Activated CD8-positive, alpha-beta T cell treated with anti-CD3 and anti-CD28 coated beads, Interleukin-2, amount 10 ng/mL, durations not matched to agents 7 days and 5 days (primary cell): ENCODE results near the gene KCNK4. TPM values are rescaled to one million over a fixed set of nuclear protein-coding genes. Genes with fewer than 3 reads are reported as not detected.

Experiments used
- ATAC-seq: fragments of 150-1000 bp; cut with Tn5 transposase; one replicate; pipeline ENCODE4 v1.10.0; 2021; ENCODE audit warnings: moderate library complexity
- CTCF ChIA-PET: fragments of 350-600 bp; sonication (Branson Sonifier 250); formaldehyde crosslinking; loops from one replicate; lab custom pipeline; 2021; ENCODE audit warnings: antibody characterized with exemption; lab: Charles Lee
- POLR2A ChIA-PET: fragments of 350-600 bp; sonication (Branson Sonifier 250); formaldehyde crosslinking; loops from one replicate; lab custom pipeline; 2021; ENCODE audit warnings: antibody characterized with exemption; lab: Charles Lee
- DNase-seq: peaks from one replicate; pipeline ENCODE4 v3.0.0-alpha.2; 2020
- H3K27ac Mint-ChIP-seq: one replicate; pipeline ENCODE4 v1.8.0; 2021; ENCODE audit warnings: mild to moderate bottlenecking, mixed read lengths
- H3K27me3 Mint-ChIP-seq: one replicate; pipeline ENCODE4 v1.8.0; 2021; ENCODE audit warnings: low read depth, mixed read lengths
- H3K36me3 Mint-ChIP-seq: one replicate; pipeline ENCODE4 v1.8.0; 2021; ENCODE audit warnings: low read depth, mixed read lengths
- H3K4me1 Mint-ChIP-seq: one replicate; pipeline ENCODE4 v1.8.0; 2021; ENCODE audit warnings: low read depth, mixed read lengths
- H3K4me3 Mint-ChIP-seq: one replicate; pipeline ENCODE4 v1.8.0; 2021; ENCODE audit warnings: mild to moderate bottlenecking, mixed read lengths
- H3K9me3 Mint-ChIP-seq: one replicate; pipeline ENCODE4 v1.8.0; 2022; ENCODE audit warnings: mixed read lengths; ENCODE audit not compliant: insufficient read depth
- total RNA-seq, 2 experiments: library from RNA; stranded (reverse); gene quantifications; one replicate each; pipeline ENCODE4 v1.2.3, GENCODE V29; 2021

Gene KCNK4
- total RNA-seq, 2 experiments from 2014 or later: not detected

DNA sequence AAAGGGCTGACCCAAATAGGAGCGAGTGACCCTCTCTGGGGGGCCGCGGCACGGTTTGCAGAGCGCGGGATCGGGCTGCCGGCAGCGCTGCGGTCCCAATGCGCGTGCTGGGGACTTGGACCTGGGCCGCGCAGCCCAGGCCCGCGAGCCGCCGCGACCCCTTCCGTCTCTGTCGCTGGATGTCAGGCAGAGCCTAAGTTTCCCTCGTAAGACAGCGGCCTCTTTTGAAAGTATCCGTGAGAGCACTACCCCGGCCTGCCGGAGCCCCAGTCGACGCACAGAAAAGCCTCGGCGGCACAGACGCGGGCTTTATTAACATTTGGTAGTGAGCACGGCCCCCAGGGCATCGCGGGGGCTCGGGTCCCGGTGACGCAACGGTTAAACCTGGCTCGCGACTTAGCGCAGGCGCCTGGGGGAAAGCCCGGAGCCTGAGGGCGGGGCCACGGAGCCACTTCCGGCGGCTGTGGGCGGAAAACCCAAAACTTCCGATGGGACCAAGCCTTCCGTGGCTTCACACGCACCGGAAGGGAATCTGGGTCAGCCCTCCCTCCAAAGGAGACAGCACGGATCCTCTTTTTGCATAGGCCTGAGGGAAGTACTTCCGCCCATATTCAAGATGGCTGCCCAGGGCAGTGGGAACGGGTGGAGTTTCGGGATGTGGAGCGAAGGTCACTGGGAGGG, 21.4 kb upstream of the KCNK4 start:
- POLR2A ChIA-PET: interaction anchor here (0.5 to 5.6 kb wide), 18 partner anchors 8 to 301 kb away, joined by 3 to 79 read pairs (median 6); partner anchors contain the start of genes BAD, CCDC88B, ESRRA and FERMT3
- peak; percentile 74 for ATAC-seq
- peak overlapping the region; percentile 93 for H3K4me3 Mint-ChIP-seq
- peak overlapping the region; percentile 97 for H3K27ac Mint-ChIP-seq
- H3K9me3 Mint-ChIP-seq: no peaks in the 10 kb centered on the region
- peak; percentile 97 for DNase-seq
- H3K27me3 Mint-ChIP-seq: no peaks in the 10 kb centered on the region
- peaks cover 34% of the 10 kb centered on the region for H3K4me1 Mint-ChIP-seq
- CTCF ChIA-PET: interaction anchor here (1.0 to 15.6 kb wide), 12 partner anchors 12 to 71 kb away, joined by 3 to 148 read pairs (median 4); partner anchors contain the start of genes CATSPERZ, CCDC88B, ESRRA and FERMT3
- H3K36me3 Mint-ChIP-seq: peaks cover 24% of the 10 kb centered on the region

GRCh38 chr11:64275031-64275800, 15.9 kb upstream of the KCNK4 start:
- Mint-ChIP-seq H3K27ac (no peak overlapping the region), H3K27me3 (no peaks in the 10 kb centered on the region), H3K9me3 (no peaks in the 10 kb centered on the region), H3K4me3 (no peak overlapping the region), H3K36me3 (peaks cover 23% of the 10 kb centered on the region), H3K4me1 (peaks cover 26% of the 10 kb centered on the region)
- CTCF ChIA-PET: interaction anchor here (15.6 kb wide), 1 partner anchor 28 kb away, joined by 148 read pairs; the partner anchor contains the start of genes CATSPERZ and ESRRA
- DNase-seq (no peak), ATAC-seq (no peak)
- POLR2A ChIA-PET: no interaction called here

- ChIA-PET POLR2A (no interaction called here), CTCF (interaction anchor here (15.6 kb wide), 1 partner anchor 27 kb away, joined by 148 read pairs; the partner anchor contains the start of genes CATSPERZ and ESRRA)
- no peak for DNase-seq
- no peak for ATAC-seq
- H3K4me3 Mint-ChIP-seq: no peak overlapping the region
- H3K36me3 Mint-ChIP-seq: peaks cover 21% of the 10 kb centered on the region
- H3K27me3 Mint-ChIP-seq: no peaks in the 10 kb centered on the region
- no peaks in the 10 kb centered on the region for H3K9me3 Mint-ChIP-seq
- H3K27ac Mint-ChIP-seq: no peak overlapping the region
- peaks cover 24% of the 10 kb centered on the region for H3K4me1 Mint-ChIP-seq
Measured at GRCh38 chr11:64275841-64276240, 15.3 kb upstream of the KCNK4 start.

DNA sequence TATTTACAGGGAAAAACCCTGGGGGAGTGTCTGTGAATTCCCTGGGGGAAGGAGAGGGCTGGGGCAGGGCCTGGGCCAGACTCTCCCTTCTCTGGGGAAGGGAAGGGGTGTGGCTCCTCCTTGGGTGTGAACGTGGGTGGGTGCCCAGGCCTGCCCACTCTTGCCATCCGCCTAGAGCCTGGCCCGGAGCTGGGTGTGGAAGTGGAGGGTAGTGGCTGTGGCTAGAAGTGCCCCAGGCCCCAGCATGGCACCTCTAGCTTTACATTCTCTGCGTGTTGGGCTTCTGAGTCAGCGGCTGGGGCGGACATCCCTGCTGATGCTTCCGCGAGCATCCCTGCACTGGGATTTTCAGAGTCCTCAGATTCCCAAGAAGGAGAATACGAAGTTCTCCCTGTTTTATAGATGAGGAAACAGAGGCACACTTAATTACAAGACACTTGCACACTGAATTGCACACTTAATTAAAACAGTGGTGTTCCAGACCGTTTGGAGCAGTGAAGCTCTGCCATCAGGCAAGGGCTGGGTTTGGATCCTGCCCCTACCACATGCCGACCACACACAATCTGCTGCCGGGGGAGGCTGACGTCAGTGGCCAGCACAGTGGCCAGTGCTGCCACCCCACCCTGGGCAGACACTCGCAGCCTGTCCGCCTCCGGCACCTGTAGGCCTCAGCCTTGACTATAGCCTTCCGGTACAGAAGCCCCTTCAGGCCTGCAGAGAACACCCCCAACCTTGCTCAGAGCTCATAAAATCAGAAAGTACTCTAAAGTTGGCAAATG, 14.3 kb upstream of the KCNK4 start:
- no peak overlapping the region for H3K27ac Mint-ChIP-seq
- no peak overlapping the region for H3K4me3 Mint-ChIP-seq
- no peaks in the 10 kb centered on the region for H3K9me3 Mint-ChIP-seq
- H3K36me3 Mint-ChIP-seq: peaks cover 27% of the 10 kb centered on the region
- ChIA-PET CTCF (interaction anchor here (15.6 kb wide), 1 partner anchor 26 kb away, joined by 148 read pairs; the partner anchor contains the start of genes CATSPERZ and ESRRA), POLR2A (interaction anchor here (1.7 kb wide), 1 partner anchor 8 kb away, joined by 4 read pairs; no protein-coding TSS in a partner anchor)
- ATAC-seq (no peak), DNase-seq (no peak)
- H3K27me3 Mint-ChIP-seq: no peaks in the 10 kb centered on the region
- H3K4me1 Mint-ChIP-seq: peaks cover 22% of the 10 kb centered on the region

DNA sequence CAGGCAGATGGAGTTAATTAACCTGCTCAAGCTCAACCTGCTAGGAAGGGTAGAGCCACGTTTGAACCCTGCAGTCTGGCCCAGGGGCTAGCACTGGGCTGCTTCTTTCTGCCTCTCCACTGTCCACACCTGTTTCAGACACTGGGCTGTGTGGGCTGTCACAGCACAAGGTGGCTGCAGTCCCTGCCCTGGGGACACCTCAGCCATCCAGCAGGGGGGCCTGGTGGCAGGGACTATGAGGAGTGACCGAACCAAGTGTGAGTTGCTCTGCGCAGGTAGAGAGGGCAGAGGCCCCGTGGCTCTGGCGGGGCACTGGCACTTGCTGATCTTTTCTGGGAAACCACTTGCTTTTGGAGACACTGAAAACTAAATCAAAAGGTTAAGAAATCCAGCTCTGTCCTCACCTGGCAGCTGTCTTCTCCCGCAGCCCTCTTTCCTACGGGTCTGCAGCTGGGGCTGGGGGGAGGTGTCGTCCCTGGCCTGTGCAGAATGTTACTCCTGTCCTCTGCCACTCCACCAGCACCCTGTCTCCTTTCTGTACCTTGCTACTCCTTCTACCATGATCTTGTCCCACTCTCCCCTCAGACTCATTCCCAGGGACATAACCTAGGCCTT, 12.4 kb upstream of the KCNK4 start:
- H3K4me1 Mint-ChIP-seq: peaks cover 24% of the 10 kb centered on the region
- H3K27ac Mint-ChIP-seq: no peak overlapping the region
- no peak for DNase-seq
- ChIA-PET POLR2A (interaction anchor here (1.7 kb wide), 1 partner anchor 10 kb away, joined by 4 read pairs; no protein-coding TSS in a partner anchor), CTCF (interaction anchor here (15.6 kb wide), 1 partner anchor 24 kb away, joined by 148 read pairs; the partner anchor contains the start of genes CATSPERZ and ESRRA)
- H3K27me3 Mint-ChIP-seq: no peaks in the 10 kb centered on the region
- no peak overlapping the region for H3K4me3 Mint-ChIP-seq
- no peaks in the 10 kb centered on the region for H3K9me3 Mint-ChIP-seq
- peaks cover 32% of the 10 kb centered on the region for H3K36me3 Mint-ChIP-seq
- peak; percentile 13 for ATAC-seq

DNA sequence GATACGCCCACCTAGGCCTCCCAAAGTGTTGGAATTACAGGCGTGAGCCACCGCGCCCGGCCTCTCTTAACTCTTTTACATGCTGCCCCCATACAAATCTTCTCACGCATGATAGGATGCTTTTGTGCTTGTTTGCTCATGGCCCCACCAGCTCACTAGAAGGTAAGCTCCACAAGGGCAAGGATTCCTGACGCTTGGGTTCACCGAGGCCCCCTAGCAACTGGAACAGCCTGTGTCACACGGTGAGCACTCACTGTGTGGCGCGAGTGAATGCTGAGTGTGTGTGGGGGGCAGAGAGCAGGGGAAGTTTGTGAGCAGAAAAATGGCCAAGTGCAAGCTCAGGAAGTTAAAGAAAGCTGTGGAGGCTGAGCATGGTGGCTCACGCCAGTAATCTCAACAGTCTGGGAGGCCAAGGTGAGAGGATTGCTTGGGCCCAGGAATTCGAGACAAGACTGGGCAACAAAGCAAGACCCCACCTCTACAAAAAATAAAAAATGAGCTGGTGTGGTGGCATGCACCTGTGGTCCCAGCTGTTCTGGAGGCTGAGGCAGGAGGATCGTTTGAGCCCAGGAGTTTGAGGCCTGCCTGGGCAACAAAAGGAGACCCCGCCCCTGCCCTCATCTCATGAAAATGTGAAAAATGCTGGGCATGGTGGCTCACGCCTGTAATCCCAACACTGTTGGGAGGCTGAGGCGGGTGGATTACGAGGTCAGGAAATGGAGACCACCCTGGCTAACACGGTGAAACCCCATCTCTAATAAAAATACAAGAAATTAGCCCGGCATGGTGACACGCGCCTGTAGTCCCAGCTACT, 8.9 kb upstream of the KCNK4 start:
- peaks cover 20% of the 10 kb centered on the region for H3K36me3 Mint-ChIP-seq
- CTCF ChIA-PET: interaction anchor here (0.9 to 8.6 kb wide), 6 partner anchors 10 to 78 kb away, joined by 3 to 118 read pairs (median 5); partner anchors contain the start of genes CATSPERZ and ESRRA
- no peaks in the 10 kb centered on the region for H3K27me3 Mint-ChIP-seq
- H3K4me3 Mint-ChIP-seq: no peak overlapping the region
- POLR2A ChIA-PET: interaction anchor here (7.8 kb wide), 1 partner anchor 12 kb away, joined by 79 read pairs; no protein-coding TSS in a partner anchor
- no peaks in the 10 kb centered on the region for H3K9me3 Mint-ChIP-seq
- H3K4me1 Mint-ChIP-seq: peaks cover 36% of the 10 kb centered on the region
- DNase-seq (no peak), ATAC-seq (no peak)
- no peak overlapping the region for H3K27ac Mint-ChIP-seq

DNA sequence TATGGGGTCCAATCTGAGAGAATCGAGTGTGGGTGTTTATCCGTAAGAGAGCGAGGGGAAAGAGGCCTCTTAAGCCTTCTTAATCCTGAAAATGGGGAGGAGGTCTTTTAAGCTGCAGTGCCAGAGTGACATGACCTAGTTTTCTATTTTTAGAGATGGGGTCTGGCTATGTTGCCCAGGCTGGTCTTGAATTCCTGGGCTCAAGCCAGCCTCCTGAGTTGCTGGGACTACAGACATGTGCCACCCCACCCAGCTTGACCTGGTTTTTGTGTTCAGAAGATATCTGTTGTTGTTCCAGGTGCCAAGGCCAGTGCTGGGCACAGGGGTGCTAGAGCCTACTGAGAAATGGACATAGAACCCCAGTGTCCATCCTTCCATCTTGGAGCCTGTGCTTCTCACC, 8.0 kb upstream of the KCNK4 start:
- Mint-ChIP-seq H3K4me1 (peaks cover 33% of the 10 kb centered on the region), H3K9me3 (no peaks in the 10 kb centered on the region), H3K27ac (peak overlapping the region; percentile 11), H3K4me3 (peak overlapping the region; percentile 79), H3K36me3 (peaks cover 20% of the 10 kb centered on the region), H3K27me3 (no peaks in the 10 kb centered on the region)
- no peak for ATAC-seq
- CTCF ChIA-PET: interaction anchor here (1.3 to 8.6 kb wide), 5 partner anchors 11 to 79 kb away, joined by 3 to 118 read pairs (median 5); partner anchors contain the start of genes CATSPERZ and ESRRA
- DNase-seq: no peak
- POLR2A ChIA-PET: interaction anchor here (7.8 kb wide), 1 partner anchor 13 kb away, joined by 79 read pairs; no protein-coding TSS in a partner anchor

DNA sequence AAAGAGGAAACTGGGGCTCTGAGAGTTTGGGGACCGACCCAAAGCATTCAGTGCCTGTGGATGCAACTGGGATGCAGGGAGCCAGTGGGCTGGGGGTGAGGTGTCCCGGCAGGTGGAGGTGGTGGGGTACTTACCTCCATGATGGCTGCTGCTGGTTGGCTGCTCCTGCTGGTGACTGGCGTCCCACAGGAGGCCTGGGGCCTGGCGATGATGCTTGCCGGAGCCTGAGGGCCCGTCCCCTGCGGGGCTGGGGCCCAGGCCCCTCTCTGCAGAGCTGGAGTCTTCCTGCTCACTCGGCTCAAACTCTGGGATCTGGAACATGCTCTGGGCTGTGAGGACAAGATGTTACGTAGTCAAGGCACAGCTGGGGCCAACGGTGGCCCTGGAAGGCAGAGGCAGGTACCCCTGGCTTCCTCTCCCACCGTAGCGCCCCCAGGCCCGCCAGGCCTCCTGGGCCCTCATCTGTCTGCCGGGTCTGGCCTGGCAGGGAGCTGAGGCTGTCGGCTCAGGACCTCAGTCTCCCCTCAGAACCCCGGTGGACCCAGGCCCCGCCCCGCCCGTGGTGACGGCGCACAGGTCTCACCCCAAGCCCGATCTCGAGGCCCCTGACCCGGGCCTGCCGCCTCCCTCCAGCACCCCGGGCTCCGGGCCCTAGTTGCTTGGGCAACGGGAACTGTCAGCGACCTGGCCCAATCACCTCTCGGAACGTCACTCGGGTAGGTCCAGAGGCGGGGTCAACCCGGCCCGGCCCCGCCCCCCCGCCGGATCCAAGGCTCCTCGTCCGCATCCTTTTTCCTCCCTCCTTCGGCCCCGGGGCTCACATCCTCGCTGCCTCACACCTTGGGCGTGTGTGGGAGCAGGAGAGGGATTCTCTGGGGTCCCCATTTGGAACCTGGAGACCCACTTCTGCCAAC, 6.8 kb upstream of the KCNK4 start, which contains the start of gene BAD:
TSS of gene BAD (minus strand) at position 618 of the 914 bp plus-strand sequence. CDS start at position 321, 297 bp downstream.
- CTCF ChIA-PET: interaction anchor here (0.9 to 8.6 kb wide), 8 partner anchors 12 to 79 kb away, joined by 3 to 118 read pairs (median 6); partner anchors contain the start of genes CATSPERZ, ESRRA, FERMT3 and FKBP2
- Mint-ChIP-seq H3K27me3 (no peaks in the 10 kb centered on the region), H3K9me3 (no peaks in the 10 kb centered on the region), H3K36me3 (peaks cover 15% of the 10 kb centered on the region), H3K27ac (peak within 1 kb of the TSS; percentile 89), H3K4me1 (peaks cover 25% of the 10 kb centered on the region), H3K4me3 (peak within 1 kb of the TSS; percentile 81)
- POLR2A ChIA-PET: interaction anchor here (0.5 to 7.8 kb wide), 11 partner anchors 12 to 247 kb away, joined by 3 to 79 read pairs (median 6); partner anchors contain the start of genes ESRRA, FERMT3, NUDT22 and PRDX5
- peak; percentile 86 for ATAC-seq
- DNase-seq: peak; percentile 95
